Measurements from ENCODE around the gene RAB11FIP4. TPM values are rescaled to one million over a fixed set of nuclear protein-coding genes. Genes with fewer than 3 reads are reported as not detected.
A peak's percentile ranks its signal among the peaks of the same experiment; 100 is the strongest.

RAB11FIP4 gene
- total RNA-seq, 1 experiment from 2014 or later, result 15.1 TPM

DNA sequence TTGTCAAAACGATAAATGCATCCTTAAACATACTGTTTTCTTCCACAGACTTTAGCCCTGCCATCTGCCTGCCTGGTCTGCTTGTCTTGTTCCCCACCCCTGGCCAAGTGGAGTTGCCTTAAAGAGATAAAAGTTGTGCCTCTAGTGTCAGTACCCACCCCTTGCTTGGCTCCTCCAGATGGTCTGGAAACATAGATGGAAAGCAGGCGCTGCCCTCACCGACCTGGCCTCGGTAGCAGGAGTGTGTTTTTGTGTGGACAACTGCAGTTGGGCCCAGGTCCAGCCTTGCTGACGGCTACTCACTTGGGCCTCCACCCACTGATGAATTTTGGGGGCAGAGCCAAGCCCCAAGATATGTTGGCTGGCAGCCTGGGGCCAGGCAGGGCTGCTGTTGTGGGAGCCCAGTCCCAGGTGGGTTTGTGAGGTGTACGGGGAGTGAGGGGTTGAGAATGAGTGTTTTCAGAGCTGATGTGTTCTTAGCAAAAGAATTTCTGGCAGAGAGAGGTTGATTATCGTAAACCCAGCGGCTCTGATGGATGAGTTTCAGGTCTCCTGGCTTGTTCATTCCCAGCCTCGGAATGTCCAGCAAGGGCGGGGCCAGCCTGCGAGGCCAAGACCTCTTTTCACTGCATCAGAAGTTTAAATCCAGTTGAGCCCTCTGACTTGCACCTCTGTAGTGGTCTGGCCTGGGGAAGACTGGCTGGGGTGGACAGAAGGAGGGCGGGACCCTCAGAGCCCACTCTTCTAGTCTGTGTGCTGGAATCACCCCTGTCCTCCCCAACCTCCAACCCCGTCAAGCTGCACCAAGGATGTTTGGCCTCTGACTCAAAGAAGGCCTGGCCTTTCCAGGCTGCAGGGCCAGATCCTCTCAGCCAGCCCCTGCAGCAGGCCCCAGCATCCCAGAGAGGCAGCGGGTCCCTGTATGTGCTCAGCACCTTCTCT is 179.7 kb downstream of the RAB11FIP4 start:
- Histone ChIP-seq H3K27me3 (ENCODE audit: insufficient read depth, low read length) (no peaks in the 10 kb centered on the region), H3K9ac (ENCODE audit: low read length) (no peak overlapping the region), H3K36me3 (ENCODE audit: control insufficient read depth in 1 of 2, insufficient read depth in 2 of 2, low read length in 2 of 2) (no peaks in the 10 kb centered on the region), H2AFZ (ENCODE audit: low read depth, low read length, poor library complexity, severe bottlenecking) (no peak overlapping the region), H3K4me1 (ENCODE audit: control insufficient read depth in 1 of 2, insufficient read depth in 2 of 2, low read length in 2 of 2) (peaks cover 3 to 21% of the 10 kb centered on the region in 2 experiments; a peak in 3 of 4 replicates), H4K20me1 (ENCODE audit: insufficient read depth) (no peaks in the 10 kb centered on the region), H3K9me3 (ENCODE audit: control insufficient read depth in 1 of 2, insufficient read depth in 1 of 2, low read depth in 1 of 2, low read length in 2 of 2) (no peaks in the 10 kb centered on the region), H3K79me2 (ENCODE audit: insufficient read depth, low read length) (no peaks in the 10 kb centered on the region), H3K4me3 (replicated peaks in 1 of 2; ENCODE audit: low read depth in 1 of 2, low read length in 2 of 2) (no peak overlapping the region), H3K27ac (ENCODE audit: low read depth, low read length) (no peak overlapping the region), H3K4me2 (ENCODE audit: low read length) (peak overlapping the region; percentile 47), H3K9me2 (ENCODE audit: insufficient read depth) (no peaks in the 10 kb centered on the region)
- ChIA-PET CTCF (no interaction called here), RAD21 (ENCODE audit: low non-redundant PET in 1 of 2, low total read pairs in 2 of 2, uncharacterized antibody in 2 of 2, unreplicated experiment in 2 of 2) (no interaction called here), POLR2A (no interaction called here)
- intact Hi-C loops (cut with micrococcal nuclease), result no loop called here
- TF ChIP-seq EZH2phosphoT487 (IDR thresholded peaks at IDR 0.05; ENCODE audit: borderline replicate concordance), result no peak
- TF ChIP-seq POLR2A (IDR thresholded peaks at IDR 0.05; ENCODE audit: borderline replicate concordance, extremely low read depth, insufficient read depth, insufficient read length), result no peak
- TF ChIP-seq EZH2 (IDR thresholded peaks at IDR 0.05), result no peak
- no peak for TF ChIP-seq SIN3A (IDR thresholded peaks at IDR 0.05; ENCODE audit: low read depth)
- TF ChIP-seq CTCF (IDR thresholded peaks at IDR 0.05 in 2 of 3, conservative IDR thresholded peaks at IDR 0.05 in 1 of 3; ENCODE audit: borderline replicate concordance in 1 of 3, insufficient read depth in 1 of 3, low read depth in 2 of 3, low read length in 2 of 3), result no peak
- TF ChIP-seq REST (IDR thresholded peaks at IDR 0.05; ENCODE audit: low read depth), result no peak
- TF ChIP-seq TCF7L2 (IDR thresholded peaks at IDR 0.05; ENCODE audit: borderline replicate concordance, extremely low read depth, insufficient read depth, insufficient read length), result no peak
- no peak for TF ChIP-seq SRF (IDR thresholded peaks at IDR 0.05; ENCODE audit: low read depth)
- TF ChIP-seq, protein P1, sequence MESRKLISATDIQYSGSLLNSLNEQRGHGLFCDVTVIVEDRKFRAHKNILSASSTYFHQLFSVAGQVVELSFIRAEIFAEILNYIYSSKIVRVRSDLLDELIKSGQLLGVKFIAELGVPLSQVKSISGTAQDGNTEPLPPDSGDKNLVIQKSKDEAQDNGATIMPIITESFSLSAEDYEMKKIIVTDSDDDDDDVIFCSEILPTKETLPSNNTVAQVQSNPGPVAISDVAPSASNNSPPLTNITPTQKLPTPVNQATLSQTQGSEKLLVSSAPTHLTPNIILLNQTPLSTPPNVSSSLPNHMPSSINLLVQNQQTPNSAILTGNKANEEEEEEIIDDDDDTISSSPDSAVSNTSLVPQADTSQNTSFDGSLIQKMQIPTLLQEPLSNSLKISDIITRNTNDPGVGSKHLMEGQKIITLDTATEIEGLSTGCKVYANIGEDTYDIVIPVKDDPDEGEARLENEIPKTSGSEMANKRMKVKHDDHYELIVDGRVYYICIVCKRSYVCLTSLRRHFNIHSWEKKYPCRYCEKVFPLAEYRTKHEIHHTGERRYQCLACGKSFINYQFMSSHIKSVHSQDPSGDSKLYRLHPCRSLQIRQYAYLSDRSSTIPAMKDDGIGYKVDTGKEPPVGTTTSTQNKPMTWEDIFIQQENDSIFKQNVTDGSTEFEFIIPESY (IDR thresholded peaks at IDR 0.05; ENCODE audit: extremely low read depth, insufficient replicate concordance, low read length), result no peak
- TF ChIP-seq, protein P2, sequence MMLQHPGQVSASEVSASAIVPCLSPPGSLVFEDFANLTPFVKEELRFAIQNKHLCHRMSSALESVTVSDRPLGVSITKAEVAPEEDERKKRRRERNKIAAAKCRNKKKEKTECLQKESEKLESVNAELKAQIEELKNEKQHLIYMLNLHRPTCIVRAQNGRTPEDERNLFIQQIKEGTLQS (IDR thresholded peaks at IDR 0.05), result no peak
- no peak for TF ChIP-seq CBX3 (IDR thresholded peaks at IDR 0.05; ENCODE audit: low read depth)
- TF ChIP-seq EGR1 (IDR thresholded peaks at IDR 0.05; ENCODE audit: low read depth), result no peak
- no peak for TF ChIP-seq ELF1 (IDR thresholded peaks at IDR 0.05; ENCODE audit: borderline replicate concordance, low read depth)
- TF ChIP-seq POLR2AphosphoS5 (IDR thresholded peaks at IDR 0.05; ENCODE audit: low read depth, low read length), result no peak
- no peak for TF ChIP-seq FOSL1 (IDR thresholded peaks at IDR 0.05; ENCODE audit: low read depth)
- no peak for TF ChIP-seq ZNF274 (IDR thresholded peaks at IDR 0.05; ENCODE audit: low read depth, low read length)
- no peak; the same call in 1 of the 2 replicates for ATAC-seq
- DNase-seq (ENCODE audit: low read depth, low spot score), result no peak
- BruUV-seq (replicated peaks), result no TSS peak

Data from HCT116 (cell line).